Prostate gland (tissue), 2 donors: ENCODE results near the gene MAB21L2.

Experiments
- POLR2A ChIP-seq: fragments of 450-650 bp; IDR thresholded peaks from one replicate; pipeline ENCODE4 v1.6.1; 2016; ENCODE audit warnings: antibody characterized with exemption, mild to moderate bottlenecking
- TF ChIP-seq, protein P1 (sequence below), 4 experiments: fragments of 200-600 bp in 2 of 4; fragments of 450-650 bp in 2 of 4; sonication (generic) in 2 of 4; IDR thresholded peaks; 1 replicate in 3 of 4; 2 replicates in 1 of 4; pipeline ENCODE4 v1.5.1; 2016 to 2019; ENCODE audit warnings: antibody characterized with exemption in 4 of 4, mild to moderate bottlenecking in 2 of 4, moderate library complexity in 2 of 4

- TF ChIP-seq, protein P1, sequence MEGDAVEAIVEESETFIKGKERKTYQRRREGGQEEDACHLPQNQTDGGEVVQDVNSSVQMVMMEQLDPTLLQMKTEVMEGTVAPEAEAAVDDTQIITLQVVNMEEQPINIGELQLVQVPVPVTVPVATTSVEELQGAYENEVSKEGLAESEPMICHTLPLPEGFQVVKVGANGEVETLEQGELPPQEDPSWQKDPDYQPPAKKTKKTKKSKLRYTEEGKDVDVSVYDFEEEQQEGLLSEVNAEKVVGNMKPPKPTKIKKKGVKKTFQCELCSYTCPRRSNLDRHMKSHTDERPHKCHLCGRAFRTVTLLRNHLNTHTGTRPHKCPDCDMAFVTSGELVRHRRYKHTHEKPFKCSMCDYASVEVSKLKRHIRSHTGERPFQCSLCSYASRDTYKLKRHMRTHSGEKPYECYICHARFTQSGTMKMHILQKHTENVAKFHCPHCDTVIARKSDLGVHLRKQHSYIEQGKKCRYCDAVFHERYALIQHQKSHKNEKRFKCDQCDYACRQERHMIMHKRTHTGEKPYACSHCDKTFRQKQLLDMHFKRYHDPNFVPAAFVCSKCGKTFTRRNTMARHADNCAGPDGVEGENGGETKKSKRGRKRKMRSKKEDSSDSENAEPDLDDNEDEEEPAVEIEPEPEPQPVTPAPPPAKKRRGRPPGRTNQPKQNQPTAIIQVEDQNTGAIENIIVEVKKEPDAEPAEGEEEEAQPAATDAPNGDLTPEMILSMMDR (IDR thresholded peaks at IDR 0.05): no peak
- TF ChIP-seq POLR2A: no peak
These were observed 2.4 kb downstream of the MAB21L2 start for GRCh38 chr4:150584111-150584915.
